Activated T-helper 1 cell treated with anti-CD3 and anti-CD28 coated beads, Interleukin-12 subunit alpha, Interleukin-12 subunit beta, Interleukin-2, Interleukin-4 antibody, amounts not matched to agents 30 ng/mL and 10 ng/mL and 1 ng/mL, durations not matched to agents 14 hours and 24 hours and 36 hours (primary cell): ENCODE results near the gene PIP5K1B. TPM values are rescaled to one million over a fixed set of nuclear protein-coding genes. Genes with fewer than 3 reads are reported as not detected.

Experiments
- DNase-seq: peaks from one replicate; pipeline ENCODE4 v3.0.0; 2021; ENCODE audit warnings: low spot score
- H3K27ac Mint-ChIP-seq: one replicate; pipeline ENCODE4 v1.8.0; 2021; ENCODE audit warnings: mild to moderate bottlenecking, mixed read lengths
- H3K27me3 Mint-ChIP-seq: one replicate; pipeline ENCODE4 v1.8.0; 2022; ENCODE audit warnings: mild to moderate bottlenecking, moderate library complexity, mixed read lengths; ENCODE audit not compliant: insufficient read depth
- H3K36me3 Mint-ChIP-seq: one replicate; pipeline ENCODE4 v1.8.0; 2021; ENCODE audit warnings: low read depth, mixed read lengths
- H3K4me1 Mint-ChIP-seq: one replicate; pipeline ENCODE4 v1.8.0; 2021; ENCODE audit warnings: low read depth, mixed read lengths
- H3K4me3 Mint-ChIP-seq: one replicate; pipeline ENCODE4 v1.8.0; 2021; ENCODE audit warnings: mild to moderate bottlenecking, moderate library complexity, mixed read lengths
- H3K9me3 Mint-ChIP-seq: one replicate; pipeline ENCODE4 v1.8.0; 2021; ENCODE audit warnings: mixed read lengths
- intact Hi-C: fragments of 100-400 bp; cut with micrococcal nuclease; formaldehyde crosslinking; loops from one replicate; pipeline ENCODE4 v1.15.1; 2024
- total RNA-seq: library from RNA; stranded (reverse); gene quantifications from 2 replicates; pipeline ENCODE4 v1.2.3, GENCODE V29; 2022

PIP5K1B gene
- total RNA-seq, 1 donor from 2014 or later, result 77.4 TPM

DNA sequence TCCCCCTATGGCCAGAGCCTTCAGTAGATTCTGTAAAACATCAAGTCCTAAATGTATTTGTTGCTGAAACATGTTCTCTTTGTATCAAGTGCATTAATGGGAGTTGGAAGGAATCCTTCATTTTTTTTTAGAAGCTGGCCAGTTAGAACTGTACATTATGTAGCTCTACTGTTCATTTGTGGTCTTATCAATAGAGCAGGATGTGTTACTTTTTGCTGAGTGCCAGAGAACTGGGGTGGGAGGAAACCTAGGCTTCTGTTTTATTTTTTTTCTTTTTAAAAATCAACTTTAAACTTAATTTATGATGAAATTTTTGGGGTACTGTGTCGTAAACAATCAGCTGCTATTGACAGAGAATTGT lies 5.1 kb downstream of the PIP5K1B start:
- DNase-seq, result no peak
- H3K4me3 Mint-ChIP-seq, result no peak overlapping the region
- H3K4me1 Mint-ChIP-seq, result peaks cover 24% of the 10 kb centered on the region
- no peak overlapping the region for H3K27ac Mint-ChIP-seq
- peaks cover 21% of the 10 kb centered on the region for H3K27me3 Mint-ChIP-seq
- intact Hi-C loops, result no loop called here
- peaks cover 19% of the 10 kb centered on the region for H3K36me3 Mint-ChIP-seq
- H3K9me3 Mint-ChIP-seq, result no peaks in the 10 kb centered on the region

- H3K9me3 Mint-ChIP-seq, result no peaks in the 10 kb centered on the region
- intact Hi-C loops, result no loop called here
- H3K4me3 Mint-ChIP-seq, result no peak overlapping the region
- peaks cover 19% of the 10 kb centered on the region for H3K36me3 Mint-ChIP-seq
- H3K4me1 Mint-ChIP-seq, result peaks cover 18% of the 10 kb centered on the region
- DNase-seq, result no peak
- no peak overlapping the region for H3K27ac Mint-ChIP-seq
- peaks cover 16% of the 10 kb centered on the region for H3K27me3 Mint-ChIP-seq
Observed at GRCh38 chr9:68711281-68711680, 6.2 kb downstream of the PIP5K1B start.

- DNase-seq, result no peak
- Mint-ChIP-seq H3K27ac (no peak overlapping the region), H3K4me3 (no peak overlapping the region), H3K9me3 (no peaks in the 10 kb centered on the region), H3K4me1 (peaks cover 11% of the 10 kb centered on the region), H3K27me3 (peaks cover 10% of the 10 kb centered on the region), H3K36me3 (peaks cover 16% of the 10 kb centered on the region)
- intact Hi-C loops, result no loop called here
Observed at GRCh38 chr9:68711932-68712331, 6.9 kb downstream of the PIP5K1B start.

DNA sequence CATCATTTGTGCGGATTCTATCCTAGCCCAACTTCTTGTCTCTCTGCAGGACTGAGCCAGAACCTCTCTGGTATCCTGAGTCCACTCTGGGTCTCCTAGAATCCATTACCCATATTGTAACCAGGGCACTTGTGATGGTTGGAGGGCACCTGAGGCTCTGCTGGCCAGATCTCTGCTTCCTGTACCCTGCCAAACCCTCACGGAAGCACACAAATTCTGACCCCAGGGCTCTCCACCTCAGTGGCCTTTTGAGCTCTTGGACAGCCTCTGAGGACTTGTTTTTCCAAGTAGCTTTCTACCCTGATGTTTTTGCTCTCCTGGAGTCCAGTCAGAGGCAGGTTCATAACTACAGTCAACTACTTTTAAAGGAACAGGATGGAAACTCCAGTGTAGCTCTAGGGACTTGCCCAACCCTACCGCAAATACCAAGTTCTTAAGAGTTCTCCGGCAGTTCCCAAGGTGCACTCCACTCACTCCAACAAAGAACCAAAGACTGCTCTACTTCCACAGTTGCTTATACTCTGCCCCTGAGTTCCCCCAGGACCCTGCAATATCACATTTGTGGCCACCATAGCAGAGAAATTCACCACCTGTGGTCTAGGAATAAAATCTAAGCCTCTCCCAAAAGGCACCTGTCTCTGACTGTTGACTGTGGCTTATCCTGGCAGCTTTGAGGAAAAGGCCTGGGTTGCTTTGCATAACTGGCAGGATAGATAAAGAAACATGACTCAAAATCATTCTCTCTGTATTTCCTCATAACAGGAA lies 9.6 kb downstream of the PIP5K1B start:
- intact Hi-C loops, result no loop called here
- Mint-ChIP-seq H3K4me3 (no peak overlapping the region), H3K27me3 (peaks cover 8% of the 10 kb centered on the region), H3K36me3 (peaks cover 10% of the 10 kb centered on the region), H3K4me1 (peaks cover 7% of the 10 kb centered on the region), H3K9me3 (no peaks in the 10 kb centered on the region), H3K27ac (no peak overlapping the region)
- DNase-seq, result no peak

DNA sequence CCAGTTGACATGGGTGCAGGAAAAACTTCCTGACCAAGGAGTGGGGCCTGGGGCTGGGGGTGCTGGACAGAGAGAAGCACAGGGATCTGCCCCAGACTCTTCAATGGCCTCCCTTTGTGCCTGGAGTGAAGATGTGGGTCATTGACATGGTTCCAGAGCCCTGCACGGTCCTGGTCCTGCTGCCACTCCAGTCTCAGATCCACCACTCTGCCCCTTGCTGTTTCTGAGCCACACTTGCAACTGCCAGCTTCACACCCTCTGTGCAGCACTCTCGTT lies 10.1 kb downstream of the PIP5K1B start:
- Mint-ChIP-seq H3K4me3 (no peak overlapping the region), H3K36me3 (peaks cover 5% of the 10 kb centered on the region), H3K27me3 (peaks cover 8% of the 10 kb centered on the region), H3K27ac (no peak overlapping the region), H3K4me1 (peaks cover 7% of the 10 kb centered on the region), H3K9me3 (no peaks in the 10 kb centered on the region)
- intact Hi-C loops, result no loop called here
- DNase-seq, result no peak

- peaks cover 1% of the 10 kb centered on the region for H3K36me3 Mint-ChIP-seq
- H3K27ac Mint-ChIP-seq, result no peak overlapping the region
- intact Hi-C loops, result no loop called here
- no peak overlapping the region for H3K4me3 Mint-ChIP-seq
- H3K9me3 Mint-ChIP-seq, result no peaks in the 10 kb centered on the region
- H3K4me1 Mint-ChIP-seq, result peaks cover 7% of the 10 kb centered on the region
- no peak for DNase-seq
- H3K27me3 Mint-ChIP-seq, result peaks cover 6% of the 10 kb centered on the region
Observed at GRCh38 chr9:68717552-68718443, 12.8 kb downstream of the PIP5K1B start.

DNA sequence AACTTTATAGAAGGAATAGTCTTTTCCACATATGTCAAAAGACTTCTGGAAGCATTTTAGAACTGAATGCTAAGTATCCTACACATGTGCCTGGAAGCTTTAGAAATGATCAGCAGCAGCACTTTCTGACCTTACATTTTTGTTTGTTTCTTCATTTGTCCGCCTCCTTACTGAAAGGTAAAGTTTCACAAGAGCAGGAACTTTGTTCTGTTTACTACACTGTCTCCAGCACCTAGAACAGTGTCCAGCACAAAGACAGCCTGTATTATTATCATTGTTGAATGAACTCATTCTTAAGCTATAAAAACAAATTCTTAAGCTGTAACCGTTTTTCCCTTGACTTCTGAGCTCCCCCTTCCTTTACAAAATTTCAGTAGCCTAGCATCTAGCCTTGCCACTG lies 14.8 kb downstream of the PIP5K1B start:
- intact Hi-C loops, result no loop called here
- Mint-ChIP-seq H3K27ac (no peak overlapping the region), H3K4me3 (no peak overlapping the region), H3K9me3 (no peaks in the 10 kb centered on the region), H3K4me1 (peaks cover under 1% of the 10 kb centered on the region), H3K36me3 (no peaks in the 10 kb centered on the region), H3K27me3 (peaks cover 8% of the 10 kb centered on the region)
- no peak for DNase-seq

- intact Hi-C loops, result no loop called here
- DNase-seq, result no peak
- no peaks in the 10 kb centered on the region for H3K9me3 Mint-ChIP-seq
Observed at GRCh38 chr9:68720656-68721313, 15.7 kb downstream of the PIP5K1B start.

GRCh38 chr9:68721666-68722330 lies 16.8 kb downstream of the PIP5K1B start:
- Mint-ChIP-seq H3K4me3 (no peak overlapping the region), H3K27ac (no peak overlapping the region), H3K4me1 (no peaks in the 10 kb centered on the region), H3K27me3 (peaks cover 10% of the 10 kb centered on the region), H3K9me3 (no peaks in the 10 kb centered on the region), H3K36me3 (no peaks in the 10 kb centered on the region)
- DNase-seq, result no peak
- intact Hi-C loops, result no loop called here

More at GRCh38 chr9:68720656-68721313, 15.7 kb downstream of the PIP5K1B start:
- Mint-ChIP-seq H3K27ac (no peak overlapping the region), H3K4me1 (no peaks in the 10 kb centered on the region), H3K27me3 (peaks cover 8% of the 10 kb centered on the region), H3K36me3 (no peaks in the 10 kb centered on the region), H3K4me3 (no peak overlapping the region)

GRCh38 chr9:68725070-68725469 lies 20.0 kb downstream of the PIP5K1B start:
- intact Hi-C loops, result no loop called here
- Mint-ChIP-seq H3K9me3 (no peaks in the 10 kb centered on the region), H3K4me3 (no peak overlapping the region)

GRCh38 chr9:68726489-68726888 lies 21.4 kb downstream of the PIP5K1B start:
- no peak for DNase-seq
- no peaks in the 10 kb centered on the region for H3K4me1 Mint-ChIP-seq
- H3K4me3 Mint-ChIP-seq, result no peak overlapping the region
- peaks cover 8% of the 10 kb centered on the region for H3K27me3 Mint-ChIP-seq
- intact Hi-C loops, result no loop called here
- H3K36me3 Mint-ChIP-seq, result no peaks in the 10 kb centered on the region
- no peak overlapping the region for H3K27ac Mint-ChIP-seq
- no peaks in the 10 kb centered on the region for H3K9me3 Mint-ChIP-seq

More at GRCh38 chr9:68725070-68725469, 20.0 kb downstream of the PIP5K1B start:
- no peaks in the 10 kb centered on the region for H3K4me1 Mint-ChIP-seq
- no peak for DNase-seq
- H3K27ac Mint-ChIP-seq, result no peak overlapping the region
- H3K27me3 Mint-ChIP-seq, result peaks cover 8% of the 10 kb centered on the region
- H3K36me3 Mint-ChIP-seq, result no peaks in the 10 kb centered on the region

GRCh38 chr9:68727636-68728035 lies 22.6 kb downstream of the PIP5K1B start:
- intact Hi-C loops, result no loop called here
- H3K9me3 Mint-ChIP-seq, result no peaks in the 10 kb centered on the region
- no peaks in the 10 kb centered on the region for H3K4me1 Mint-ChIP-seq
- no peak for DNase-seq
- H3K27ac Mint-ChIP-seq, result no peak overlapping the region
- H3K36me3 Mint-ChIP-seq, result no peaks in the 10 kb centered on the region
- no peak overlapping the region for H3K4me3 Mint-ChIP-seq
- H3K27me3 Mint-ChIP-seq, result peaks cover 8% of the 10 kb centered on the region
